ENCODE measurements around the gene PPCDC.

Gene PPCDC

DNA sequence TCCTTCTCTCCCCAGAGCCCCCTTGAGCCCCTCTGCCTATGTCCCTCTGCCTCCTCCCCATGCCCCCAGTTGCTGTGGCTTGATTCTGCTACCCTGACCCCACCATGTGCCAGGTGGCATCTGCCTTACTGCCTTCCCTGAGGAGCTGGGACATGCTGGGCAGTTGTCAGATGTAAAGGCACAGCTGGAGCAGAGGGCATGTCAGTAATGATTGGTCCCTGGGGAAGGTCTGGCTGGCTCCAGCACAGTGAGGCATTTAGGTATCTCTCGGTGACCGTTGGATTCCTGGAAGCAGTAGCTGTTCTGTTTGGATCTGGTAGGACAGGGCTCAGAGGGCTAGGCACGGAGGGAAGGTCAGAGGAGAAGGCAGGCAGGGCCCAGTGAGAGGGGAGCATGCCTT lies 3.5 kb upstream of the PPCDC start:
- no peak for DNase-seq

DNA sequence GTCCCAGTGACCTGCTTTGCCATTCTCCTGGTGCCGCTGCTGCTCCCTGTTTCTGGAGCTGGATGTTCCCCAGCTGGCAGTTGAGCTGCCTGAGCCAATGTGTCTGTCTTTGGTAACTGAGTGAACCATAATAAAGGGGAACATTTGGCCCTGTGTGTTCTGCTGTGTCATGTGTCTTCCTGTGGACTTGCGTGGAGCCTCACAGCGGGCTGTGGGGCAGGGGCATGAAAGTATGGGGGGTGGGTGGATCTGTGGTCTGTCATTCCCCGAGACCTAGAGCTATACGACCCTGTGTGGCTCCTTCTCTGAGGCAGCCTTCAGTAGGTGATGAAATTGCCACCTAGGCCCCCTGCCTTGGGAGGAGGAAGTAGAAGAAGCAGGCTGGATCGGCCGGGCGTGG lies 2.0 kb upstream of the PPCDC start:
- no peak for DNase-seq

DNA sequence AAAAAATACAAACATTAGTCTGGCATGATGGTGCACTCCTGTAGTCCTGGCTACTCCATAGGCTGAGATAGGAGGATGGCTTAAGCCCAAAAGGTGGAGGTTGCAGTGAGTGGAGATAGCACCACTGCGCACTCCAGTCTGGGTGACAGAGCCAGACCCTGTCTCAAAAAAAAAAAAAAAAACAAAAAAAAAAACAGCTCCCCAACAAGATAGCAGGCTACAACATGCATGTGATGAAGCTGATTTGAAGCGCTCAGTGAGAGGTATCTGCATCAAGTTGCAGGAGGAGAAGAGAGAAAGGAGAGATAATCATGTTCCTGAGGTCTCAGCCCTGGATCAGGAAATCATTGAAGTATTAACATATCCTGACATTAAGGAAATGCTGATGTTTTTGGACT lies 608 bp upstream of the PPCDC start:
- no peak for DNase-seq

DNA sequence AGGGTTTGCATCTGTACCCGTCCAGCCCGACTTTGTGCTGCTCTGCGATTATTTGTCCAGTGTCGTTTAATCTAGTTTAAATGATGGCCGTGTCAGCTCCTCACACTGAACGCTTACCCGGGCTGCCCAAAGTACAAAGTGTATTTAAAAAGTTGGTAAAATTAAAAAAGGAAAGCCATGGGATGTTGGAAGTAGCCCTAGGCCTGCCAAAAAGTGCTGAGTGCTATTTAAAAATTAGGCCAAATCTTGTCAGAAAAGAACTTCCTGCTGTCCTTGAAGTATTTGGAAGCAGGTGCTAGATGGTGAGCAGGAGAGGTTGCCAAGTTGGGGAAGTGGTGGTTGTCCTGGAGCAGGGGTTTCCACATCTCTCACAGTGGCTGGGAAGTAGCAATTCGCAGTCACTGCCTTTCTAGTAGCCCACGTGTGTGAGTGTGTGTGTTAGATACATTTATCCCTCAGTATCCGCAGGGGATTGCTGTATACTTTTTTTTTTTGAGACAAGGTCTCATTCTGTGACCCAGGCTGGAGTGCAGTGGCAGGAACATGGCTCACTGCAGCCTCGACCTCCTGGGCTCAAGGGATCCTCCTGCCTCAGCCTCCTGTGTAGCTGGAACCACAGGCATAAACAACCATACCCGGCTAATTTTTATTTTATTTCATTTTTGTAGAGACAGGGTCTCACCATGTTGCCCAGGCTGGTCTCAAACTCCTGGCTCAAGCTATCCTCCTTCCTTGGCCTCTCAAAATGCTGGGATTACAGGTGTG lies 664 bp downstream of the PPCDC start:
- DNase-seq = no peak

DNA sequence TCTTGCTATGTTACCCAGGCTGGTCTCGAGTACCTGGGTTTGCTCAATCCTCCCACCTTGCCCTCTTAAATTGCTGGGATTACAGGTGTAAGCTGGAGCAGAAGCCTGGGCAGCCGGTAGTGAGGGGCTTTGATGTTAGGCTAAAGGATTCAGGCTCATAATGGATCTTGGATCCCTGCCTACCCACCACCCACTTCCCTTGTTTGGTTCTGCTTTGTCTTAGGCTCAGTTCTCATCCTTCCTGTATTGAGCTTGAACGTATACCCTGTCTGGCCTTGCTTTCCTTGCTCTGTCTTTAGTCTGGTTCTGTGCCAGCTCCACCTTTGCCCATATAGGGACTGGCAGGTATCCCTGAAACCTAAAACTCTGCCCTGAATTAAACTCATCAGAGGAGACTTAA lies 1.7 kb downstream of the PPCDC start:
- no peak for DNase-seq

DNA sequence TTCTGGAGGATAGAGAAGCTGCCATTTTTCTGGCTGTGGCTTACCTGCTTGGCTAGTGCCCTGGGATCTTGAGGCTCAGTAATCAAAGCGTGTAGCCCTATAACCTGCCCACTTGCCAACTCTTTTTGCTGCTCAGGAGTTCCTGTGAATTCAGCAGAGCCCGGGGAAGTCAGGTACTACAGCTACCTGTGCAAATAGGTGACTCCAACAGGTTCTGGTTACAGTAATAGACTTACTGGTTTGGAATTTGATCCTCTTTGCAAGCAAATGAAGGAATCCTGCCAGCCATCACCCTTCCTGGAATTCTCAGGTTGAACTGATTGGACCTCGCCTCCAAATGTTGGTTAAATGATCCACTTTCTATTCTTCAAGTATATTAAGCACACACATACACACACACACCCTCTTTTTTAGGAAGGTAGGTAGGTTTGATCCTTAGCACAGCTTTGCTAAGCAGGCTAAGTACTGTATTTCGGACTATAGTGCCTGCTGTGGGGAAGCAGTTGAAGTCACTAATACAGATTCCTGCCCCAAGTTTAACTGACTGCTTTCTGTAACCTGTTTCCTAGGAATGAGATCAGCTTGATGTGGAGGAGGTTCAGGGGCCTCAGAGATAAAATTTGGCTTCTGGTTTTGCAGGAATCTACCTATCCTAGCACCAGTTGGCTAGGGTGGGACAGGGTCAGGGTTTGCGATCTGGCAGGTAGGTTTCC lies 2.3 kb downstream of the PPCDC start:
- no peak for DNase-seq

DNA sequence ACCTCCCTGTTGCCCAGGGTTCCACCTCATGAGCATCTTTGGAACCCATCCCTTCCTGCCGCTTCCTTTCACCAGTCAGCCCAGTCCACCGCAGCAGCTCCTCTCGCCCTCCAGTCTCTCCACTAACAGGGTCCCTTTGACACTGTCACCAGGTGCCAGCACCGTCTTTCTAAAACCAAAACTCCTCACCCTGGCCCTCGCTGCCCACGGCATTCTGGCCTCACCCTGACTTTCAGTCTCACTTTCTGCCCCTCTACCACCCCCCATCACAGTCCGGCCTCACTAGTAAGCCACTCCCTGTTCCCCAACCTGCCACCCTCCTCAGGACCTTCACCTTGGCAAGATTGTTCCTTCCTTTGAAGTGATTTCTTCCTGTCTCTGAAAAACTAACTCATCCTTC lies 4.2 kb downstream of the PPCDC start:
- no peak for DNase-seq

DNA sequence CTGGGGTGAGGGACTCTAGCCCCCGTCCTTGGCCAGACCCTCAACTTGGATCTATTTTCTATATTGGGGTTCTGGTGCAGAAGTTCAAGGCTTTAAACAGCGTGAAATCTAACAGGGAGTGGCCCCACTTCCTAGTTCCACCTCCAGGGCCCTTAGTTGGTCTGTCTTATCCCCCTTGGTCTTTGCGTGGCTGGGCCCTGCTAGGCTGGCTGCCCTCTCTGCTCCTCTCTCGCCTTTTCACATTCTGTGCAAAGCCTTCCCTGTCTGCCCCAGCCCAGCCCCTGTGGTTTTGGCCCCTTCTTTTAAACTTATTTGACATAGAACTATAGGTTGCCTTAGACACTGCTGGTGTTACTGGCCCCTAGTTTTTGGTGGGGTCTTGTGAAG lies 5.6 kb downstream of the PPCDC start:
- no peak for DNase-seq

DNA sequence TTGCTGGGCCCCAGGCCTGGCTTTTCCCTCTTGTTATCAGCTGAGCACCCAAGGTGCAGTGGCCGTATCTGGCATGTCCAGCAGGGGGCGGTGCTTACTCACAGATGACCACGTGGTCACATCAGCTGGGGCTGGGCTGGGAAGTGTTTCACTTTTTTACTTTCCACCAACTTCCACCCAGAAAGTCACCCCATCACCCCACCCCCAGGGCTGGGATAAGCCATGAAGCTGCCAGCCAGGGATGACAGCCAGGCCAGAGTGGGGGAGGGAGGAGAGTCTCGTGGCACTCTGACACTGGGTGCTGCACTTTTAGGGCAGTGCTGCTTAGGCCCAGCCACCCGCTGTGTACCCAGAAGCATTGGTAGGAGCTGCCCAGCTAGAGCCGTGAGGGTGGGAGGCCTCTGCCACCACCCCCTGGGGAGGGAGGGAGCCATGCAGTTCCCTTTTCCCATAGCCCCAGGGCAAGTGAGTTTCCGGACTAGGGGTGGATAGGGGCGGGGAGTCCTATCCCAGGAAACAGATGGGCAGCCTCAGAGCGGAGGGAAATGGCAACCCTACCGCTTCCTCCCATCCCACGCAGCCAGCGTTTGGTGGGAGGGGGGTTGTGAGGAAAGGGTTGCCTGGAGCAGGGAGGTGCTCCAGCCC lies 6.1 kb downstream of the PPCDC start:
- peak; percentile 76 to 86 (median 82) for DNase-seq

DNA sequence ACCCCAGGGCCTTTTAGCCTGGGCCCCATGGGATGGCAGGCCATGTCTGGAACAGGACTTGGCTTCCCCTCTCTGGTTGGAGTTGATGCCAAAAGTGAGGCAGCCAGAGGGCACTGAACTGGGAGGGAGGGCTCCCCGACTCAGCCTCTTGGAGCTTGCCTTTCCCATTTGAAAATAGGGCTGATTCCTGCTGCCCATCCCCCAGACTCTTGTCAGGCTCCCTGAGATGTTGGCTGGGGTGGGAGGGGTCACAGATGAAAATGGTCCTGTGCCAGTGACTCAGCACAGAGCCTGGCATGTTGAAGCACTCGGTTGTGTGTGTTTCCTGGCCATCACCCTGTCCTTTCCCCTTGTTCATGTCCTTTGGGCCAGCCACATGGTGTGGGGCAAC lies 6.6 kb downstream of the PPCDC start:
- no peak for DNase-seq

DNA sequence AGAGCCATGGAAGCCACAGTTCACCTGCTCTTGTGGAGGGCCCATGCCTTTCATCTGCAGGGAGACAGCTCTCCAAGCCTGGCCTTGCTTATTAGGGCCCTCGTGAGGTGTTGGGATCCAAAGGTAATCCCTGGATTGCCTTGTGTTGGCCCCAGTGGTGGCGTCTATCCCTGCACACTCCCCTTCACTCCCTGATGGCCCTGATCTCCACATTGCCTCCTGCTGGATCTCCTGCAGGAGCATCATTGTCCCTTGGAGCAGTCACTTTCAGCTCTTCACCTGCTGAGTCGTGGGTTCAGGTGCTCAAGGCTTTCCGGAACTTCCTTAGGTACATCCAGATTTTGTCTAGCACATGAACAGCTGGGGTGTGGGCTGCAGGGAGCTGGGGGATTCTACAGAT lies 7.0 kb downstream of the PPCDC start:
- no peak for DNase-seq

DNA sequence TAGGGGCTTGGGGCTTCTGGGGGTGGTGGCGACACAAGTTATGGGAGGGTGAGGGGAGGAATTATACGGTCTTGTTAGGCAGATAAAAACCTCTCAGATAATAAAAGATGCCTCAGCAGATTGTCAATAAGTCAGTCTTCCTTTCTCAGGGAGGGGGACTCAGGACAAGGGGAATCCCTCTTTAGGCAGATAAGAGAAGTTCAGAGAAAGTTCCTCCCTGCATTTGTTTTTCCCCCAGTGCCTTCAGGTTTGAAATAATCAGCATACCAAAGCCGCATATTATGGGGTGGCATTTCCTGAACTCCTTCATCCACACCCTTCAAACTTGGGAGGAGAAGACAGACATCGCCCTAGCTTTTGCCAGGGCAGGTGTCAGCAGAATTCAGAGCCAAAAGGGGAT lies 8.5 kb downstream of the PPCDC start:
- DNase-seq = no peak

DNA sequence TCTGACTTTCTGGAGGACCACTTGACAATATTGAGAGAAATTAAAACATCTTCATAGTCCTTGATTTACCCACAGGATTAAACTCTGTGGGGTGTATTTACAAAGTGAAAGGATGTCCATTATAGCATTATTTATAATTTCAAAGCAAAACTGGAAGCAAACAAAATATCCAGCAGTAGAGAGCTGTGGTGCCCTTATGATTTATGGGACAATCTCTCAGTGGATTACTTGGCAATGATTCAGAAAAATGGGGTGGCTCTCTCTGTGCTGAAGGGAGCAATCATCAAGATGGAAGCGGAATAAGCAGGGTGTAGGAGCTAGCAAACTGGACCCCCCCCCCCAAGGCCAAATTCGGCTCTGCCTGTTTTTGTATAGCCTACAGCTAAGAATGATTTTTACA lies 9.0 kb downstream of the PPCDC start:
- no peak for DNase-seq

DNA sequence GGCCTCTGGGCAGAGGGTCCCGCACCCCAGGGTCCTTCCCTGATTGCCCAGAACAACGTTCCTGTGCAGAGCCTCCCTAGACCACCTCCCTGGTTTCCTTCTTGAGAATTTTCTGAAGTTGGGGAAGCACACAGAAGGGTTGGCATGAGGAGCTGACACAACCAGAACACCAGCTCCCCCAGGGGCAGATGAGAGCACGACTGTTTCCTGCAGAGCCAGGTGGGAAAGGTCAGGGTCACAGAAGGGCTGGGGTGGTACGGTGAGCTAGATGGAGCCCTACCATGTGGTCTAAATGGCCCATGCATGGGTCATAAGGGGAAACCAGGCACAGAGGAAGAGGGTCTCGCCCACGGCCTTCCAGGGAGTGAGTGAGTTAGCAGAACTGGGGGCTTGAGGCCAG lies 10.4 kb downstream of the PPCDC start:
- DNase-seq = no peak

DNA sequence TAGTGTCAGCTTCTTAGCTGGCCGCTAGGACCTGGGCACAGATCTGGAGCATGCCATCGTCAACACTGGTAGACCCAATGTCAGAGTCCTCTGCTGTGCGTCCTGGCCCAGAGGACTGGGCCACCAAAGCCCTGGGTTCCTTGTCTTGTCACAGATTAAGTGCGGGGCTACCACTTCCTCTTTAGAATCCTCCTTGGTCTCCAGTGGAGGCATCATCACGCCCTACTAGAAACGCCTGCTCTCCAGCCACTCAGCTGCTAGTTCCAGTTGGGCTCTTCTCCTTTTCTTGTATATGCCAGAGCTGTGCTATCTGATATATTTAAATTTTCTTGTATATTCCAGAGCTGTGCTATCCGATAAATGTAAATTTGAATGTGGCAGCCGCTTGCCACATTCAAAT lies 11.2 kb downstream of the PPCDC start:
- no peak for DNase-seq

DNA sequence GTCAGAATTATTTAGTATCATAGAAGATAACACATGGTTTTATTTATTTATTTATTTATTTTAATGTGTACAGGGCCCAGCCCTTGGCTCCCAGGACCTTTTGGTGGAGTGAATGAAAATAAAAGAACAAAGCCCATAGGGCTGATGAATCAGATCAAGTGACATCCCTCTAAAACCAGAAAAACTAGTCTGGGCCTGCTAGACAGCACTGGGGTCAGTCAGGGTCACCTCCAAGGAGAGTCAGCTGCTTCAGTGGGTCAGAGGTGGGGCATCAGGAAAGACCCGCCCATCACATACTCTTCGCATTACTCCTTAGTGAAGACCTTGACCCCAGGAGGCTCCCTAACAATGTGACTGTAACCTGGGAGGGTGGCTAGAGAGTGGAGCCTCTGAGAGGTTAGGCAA lies 12.8 kb downstream of the PPCDC start:
- DNase-seq = no peak

DNA sequence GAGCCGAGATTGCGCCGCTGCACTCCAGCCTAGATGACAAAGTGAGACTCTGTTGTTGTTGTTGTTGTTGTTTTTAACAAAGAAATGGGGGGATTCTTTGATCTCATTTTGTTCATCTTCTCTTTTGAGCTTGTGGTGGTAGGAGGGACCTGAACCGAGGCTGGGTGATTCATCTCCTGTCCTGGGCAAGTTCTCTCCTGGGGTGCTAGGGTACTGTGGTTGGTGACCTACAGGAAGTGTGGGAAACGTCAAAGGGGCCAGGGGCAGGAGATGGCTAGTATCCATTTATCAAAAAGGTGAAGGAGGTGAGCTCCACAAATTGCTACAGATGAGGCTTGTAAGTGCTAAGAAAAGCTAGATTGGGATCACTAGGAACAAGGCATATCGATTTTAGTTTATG lies 14.3 kb downstream of the PPCDC start:
- DNase-seq = no peak

DNA sequence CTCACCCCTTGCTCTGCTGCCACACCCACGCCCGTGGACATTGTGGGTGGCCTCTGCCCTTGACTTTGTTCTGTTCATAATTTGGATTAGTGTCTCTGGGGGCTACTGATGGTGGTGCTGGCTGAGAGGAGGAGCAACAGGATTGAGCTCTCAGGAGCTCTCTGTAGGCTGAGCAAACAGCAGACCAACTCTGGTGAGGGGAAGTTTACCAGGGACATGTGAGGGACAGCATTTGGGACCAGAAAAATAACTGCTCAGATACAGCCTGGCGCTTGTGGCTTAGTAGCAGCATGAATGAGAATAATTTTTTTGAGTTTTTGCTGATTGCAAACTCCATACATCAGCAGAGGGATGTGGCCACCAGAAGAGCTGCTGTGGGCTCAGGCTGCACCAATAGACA lies 14.8 kb downstream of the PPCDC start:
- DNase-seq = no peak

DNA sequence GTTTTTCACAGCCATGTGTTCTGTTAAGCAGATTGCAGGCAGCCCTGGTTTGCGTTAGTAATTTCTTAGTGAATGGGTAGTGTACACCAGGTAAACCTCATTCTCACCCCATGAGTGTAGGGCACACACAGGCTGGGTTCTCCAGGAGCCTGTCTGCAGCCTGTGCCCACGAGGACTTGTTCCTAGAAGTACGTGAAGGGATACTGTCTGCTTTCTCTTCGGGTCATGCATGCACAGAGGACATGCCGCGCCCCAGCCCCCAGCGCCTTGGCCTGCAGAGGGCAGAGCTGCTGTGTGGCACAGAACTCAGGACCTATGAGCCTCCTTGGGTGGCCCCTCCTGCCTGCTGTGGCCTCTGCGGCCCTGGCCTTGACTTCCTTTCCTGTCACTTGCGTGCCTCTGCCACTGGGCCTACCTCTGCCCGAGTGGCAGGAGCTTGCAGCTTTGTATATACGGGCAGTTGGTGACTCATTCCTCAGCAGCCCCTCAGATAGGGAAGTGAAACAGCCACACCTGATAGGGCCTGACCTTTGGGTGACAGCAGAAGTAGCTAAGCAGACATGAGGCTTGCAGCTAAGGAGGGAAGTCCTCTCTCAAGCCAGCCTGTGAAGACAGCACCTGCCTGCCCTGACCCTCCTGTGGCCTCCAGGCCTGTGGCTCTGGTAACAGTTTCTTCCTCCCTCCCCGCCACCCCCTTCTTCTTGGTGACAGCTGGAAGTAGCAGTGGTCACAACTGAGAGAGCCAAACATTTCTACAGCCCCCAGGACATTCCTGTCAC lies 19.5 kb downstream of the PPCDC start:
- DNase-seq = peak in 1 of 4 experiments; percentile 6

DNA sequence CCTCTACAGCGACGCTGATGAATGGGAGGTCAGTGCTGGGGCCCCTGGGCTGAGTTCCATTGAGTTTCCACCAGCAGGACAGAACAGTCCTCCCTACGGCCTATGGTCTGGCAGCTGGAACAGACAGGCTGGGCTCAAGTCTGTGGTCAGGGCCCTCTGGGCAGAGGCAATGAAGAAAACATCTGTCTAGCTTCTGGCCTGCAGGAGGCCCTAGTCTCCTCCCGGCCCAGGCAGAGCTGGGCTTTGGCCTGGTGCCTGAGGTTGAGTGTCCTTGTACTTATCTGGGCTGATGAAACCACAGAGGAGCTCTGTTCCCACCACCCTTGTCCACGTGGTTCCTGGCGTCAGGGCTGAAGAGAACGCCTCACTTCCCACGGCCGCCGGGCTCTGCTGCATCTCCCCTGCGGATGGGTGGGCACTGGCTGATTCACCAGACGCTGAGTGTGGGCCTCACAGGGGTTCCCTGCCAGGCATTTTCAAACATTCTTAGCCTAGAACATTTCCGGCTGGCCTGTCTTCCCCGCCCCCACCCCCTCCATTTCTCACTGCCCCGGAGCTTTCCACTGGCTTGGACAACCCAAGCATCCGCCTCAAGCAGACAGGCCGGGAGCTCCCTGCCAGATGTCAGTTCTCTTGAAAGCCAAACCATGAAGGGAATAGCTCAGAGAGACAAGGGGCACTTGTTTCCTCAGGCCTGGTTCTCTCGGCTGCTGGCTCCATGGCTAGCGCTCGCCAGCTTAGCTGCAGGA lies 20.3 kb downstream of the PPCDC start:
- no peak for DNase-seq

DNA sequence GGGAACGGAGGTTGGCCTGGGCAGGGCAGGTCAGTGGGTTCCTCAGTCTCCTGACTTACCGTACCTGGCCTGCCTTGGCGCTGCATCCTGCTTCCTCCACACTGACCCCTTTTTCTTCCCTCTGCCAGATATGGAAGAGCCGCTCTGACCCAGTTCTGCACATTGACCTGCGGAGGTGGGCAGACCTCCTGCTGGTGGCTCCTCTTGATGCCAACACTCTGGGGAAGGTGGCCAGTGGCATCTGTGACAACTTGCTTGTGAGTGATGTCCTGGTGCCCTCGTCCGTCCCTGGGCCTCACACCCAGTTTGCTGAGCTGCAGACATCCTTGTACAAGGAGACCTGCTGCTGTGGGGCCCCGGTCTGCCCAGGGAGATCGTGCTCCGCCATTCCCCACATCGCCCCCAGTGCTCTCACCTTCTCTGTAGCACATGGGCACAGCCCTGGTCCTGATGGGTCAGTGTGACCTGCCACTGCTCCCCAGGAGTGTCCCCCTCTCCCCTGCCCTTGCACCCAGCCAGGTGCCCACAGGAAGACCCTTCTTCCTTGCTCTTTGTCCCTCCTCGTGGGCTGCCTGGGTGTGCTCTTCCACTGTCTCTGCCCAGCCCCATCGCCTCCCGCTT lies 21.0 kb downstream of the PPCDC start:
- DNase-seq = no peak

DNA sequence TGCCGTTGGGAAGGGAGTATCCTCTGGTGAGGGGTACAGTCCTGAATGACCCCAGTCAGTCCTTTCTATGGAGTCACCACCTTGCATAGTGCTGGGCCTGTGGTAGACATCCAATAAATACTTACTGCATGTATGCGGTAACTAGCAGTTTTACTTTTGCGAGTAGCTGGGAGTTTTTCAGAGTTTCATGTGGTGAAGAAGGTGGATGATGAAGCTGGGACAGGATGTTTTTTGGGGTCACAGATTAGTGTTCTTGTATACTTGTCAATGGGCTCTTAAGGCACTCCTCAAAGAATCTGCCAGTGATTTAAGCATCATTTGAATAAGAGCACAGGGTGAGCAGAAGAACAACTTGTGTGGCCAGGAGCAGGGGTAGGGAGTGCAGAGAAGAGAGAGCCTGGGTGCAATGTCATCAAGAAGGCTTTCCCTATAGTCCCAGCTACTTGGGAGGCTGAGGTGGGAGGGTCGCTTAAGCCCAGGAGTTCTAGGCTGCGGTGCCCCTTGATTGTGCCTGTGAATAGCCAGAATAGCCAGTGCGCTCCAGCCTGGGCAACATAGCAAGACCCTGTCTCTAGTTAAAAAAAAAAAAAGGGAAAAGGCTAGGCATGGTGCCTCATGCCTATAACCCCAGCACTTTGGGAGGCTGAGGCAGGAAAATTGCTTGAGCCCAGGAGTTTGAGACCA lies 22.1 kb downstream of the PPCDC start:
- no peak for DNase-seq
